HG03280 (cell line): ENCODE results near the gene MCEMP1.
"Not testable (repeated sequence)": the region's sequence is repeated elsewhere in the genome, so short reads cannot be mapped to it uniquely, and the experiment has no call there.

Experiments
- ATAC-seq: cut with Tn5 transposase; IDR thresholded peaks from one replicate; pipeline ENCODE4 v1.9.1; 2021; ENCODE audit warnings: mild to moderate bottlenecking, moderate library complexity; ENCODE audit not compliant: unreplicated experiment

MCEMP1 gene

DNA sequence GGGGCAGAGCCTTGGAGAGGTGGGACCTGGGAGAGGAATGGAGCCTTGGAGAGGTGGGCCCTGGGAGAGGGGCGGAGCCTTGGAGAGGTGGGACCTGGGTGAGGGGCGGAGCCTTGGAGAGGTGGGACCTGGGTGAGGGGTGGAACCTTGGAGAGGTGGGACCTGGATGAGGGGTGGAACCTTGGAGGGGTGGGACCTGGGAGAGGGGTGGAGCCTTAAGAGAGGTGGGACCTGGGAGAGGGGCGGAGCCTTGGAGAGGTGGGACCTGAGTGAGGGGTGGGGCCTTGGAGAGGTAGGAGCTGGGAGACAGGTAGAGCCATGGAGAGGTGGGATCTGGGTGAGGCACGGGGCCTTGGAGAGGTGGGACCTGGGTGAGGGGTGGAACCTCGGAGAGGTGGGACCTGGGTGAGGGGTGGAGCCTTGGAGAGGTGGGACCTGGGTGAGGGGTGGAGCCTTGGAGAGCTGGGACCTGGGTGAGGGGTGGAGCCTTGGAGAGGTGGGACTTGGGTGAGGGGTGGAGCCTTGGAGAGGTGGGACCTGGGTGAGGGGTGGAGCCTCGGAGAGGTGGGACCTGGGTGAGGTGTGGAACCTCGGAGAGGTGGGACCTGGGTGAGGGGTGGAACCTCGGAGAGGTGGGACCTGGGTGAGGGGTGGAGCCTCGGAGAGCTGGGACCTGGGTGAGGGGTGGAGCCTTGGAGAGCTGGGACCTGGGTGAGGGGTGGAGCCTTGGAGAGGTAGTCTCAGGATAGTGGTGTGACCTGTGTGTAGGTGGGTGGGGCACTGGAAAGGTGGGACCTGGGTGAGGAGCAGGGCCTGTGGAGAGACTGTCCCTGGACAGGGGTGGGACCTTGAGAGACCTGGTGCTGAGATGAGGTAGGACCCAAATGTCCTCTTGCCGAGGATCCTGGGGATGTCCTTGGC lies 33.0 kb upstream of the MCEMP1 start:
- not testable (repeated sequence) for ATAC-seq

DNA sequence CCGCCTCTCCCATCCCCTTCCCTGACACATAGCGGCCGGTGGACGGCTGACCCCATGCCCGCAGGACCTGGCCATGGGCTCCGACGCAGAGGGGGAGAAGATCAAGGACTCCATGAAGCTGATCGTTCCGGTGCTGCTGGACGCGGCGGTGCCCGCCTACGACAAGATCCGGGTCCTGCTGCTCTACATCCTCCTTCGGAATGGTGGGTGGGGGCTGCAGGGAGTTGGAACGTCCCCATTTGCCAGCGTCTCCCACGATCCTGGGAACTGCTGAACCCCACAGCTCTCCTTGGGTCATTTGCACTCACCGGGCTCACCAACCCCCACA lies 32.4 kb upstream of the MCEMP1 start:
- no peak for ATAC-seq

DNA sequence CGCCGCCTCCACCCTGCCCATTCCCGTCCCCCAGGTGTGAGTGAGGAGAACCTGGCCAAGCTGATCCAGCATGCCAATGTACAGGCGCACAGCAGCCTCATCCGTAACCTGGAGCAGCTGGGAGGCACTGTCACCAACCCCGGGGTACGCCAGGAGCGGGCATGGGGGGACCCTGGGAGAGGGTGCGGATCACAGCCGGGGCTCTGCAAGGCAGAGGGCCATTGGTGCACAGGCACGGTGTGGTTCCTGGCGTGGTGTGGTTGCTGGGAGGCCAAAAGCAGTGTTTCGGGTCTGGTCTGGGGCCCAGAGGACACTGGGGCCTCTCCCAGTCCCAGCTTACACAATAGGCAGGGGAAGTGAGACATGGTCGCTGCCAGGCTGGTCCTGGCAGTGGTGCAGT lies 31.7 kb upstream of the MCEMP1 start:
- ATAC-seq, result no peak

DNA sequence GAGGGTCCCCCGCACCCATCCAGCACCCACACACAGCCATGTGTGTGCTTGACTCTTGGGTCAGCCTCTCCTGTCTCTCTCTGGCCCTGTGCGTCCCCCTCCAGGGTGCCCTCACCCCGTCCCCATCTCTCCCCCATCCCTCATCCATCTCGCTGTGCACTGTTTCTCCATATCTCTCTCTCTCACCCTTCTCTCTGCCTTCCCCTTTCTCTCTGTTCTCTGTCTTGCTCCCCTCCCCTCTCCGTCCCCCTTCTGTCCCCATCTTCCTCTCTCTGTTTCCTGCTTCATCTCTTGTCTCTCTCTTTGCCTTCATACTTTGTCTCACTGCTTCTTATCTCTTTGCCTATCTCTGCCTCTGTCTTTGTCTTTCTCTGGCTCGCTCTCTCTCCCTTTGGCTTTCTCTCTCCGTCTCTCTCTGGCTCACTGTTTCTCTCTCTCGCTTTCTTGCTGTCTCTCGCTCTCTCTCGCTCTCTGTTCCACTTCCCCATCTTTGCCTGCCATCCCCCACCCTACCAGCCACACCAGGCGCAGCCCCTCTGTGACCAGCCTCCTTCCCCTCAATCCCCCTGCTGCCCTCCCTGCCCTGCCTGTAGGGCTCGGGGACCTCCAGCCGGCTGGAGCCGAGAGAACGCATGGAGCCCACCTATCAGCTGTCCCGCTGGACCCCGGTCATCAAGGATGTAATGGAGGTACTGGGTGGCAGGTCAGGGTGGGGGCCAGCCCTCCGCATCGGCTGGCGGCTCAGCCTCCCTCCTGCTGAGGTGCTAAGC lies 31.0 kb upstream of the MCEMP1 start:
- ATAC-seq, result no peak

DNA sequence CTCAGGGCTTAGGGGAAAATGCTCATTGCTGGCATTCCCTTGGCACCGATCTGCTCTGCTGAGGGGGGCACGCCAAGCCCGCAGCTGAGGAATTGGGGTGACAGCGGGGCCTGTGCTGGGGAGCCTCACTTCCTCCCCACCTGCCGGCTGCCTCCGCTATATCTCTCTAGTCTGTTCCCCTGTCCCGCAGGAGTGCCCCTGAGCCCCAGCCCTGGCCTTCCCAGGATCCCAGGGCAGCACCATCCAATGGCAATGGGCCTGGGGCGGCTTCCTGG lies 30.5 kb upstream of the MCEMP1 start:
- no peak for ATAC-seq

GRCh38 chr19:7647156-7647555 lies 29.7 kb upstream of the MCEMP1 start:
- no peak for ATAC-seq

DNA sequence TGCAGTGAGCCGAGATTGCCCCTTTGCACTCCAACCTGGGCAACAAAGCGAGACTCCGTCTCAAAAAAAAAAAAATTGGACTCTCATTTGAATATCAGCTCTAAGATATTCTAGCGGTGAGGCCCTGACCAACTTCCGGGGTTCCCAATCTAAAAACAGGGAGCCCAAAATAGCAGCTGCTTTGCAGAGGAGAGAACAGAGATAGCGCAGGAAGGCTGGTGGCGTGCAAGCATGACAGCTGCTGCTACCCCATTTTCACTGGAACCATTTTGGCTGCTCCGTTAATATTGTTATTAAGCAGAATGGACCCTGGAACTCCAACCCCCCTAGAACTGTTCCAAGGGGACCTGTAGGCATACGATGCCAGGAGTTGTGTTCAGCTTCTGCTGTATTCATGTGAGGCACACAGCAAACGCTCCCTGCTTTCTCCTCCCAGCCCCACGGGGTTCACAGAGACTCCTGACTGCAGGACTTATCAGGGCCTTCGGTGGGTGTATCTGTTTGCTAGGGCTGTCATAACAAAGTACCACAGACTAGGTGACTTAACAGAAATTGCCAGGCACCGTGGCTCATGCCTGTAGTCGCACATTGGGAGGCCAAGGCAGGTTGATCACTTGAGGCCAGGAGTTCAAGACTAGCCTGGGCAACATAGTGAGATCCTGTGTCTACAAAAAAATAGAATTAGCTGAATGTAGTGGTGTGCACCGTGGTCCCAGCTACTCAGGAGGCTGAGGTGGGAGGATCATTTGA lies 28.4 kb upstream of the MCEMP1 start:
- no peak for ATAC-seq

DNA sequence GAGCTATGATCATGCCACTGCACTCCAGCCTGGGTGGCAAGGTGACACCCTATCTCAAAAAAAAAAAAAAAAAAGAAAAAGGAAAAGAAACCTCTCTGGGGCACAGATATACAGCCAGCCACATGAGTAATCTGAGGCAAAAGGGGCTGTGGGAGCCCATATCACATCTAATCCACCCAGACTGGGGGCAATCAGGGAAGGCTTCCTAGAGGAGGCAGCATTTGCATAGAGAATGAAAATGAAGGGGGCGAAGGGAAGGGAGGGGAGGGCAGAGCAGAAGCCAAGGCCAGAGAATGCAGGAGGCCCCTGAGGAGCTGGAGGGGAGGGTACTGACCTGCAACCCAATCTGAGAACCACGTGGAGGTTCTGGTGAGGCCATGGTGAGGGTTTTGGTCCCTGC lies 26.7 kb upstream of the MCEMP1 start:
- no peak for ATAC-seq

GRCh38 chr19:7652061-7652641 lies 24.7 kb upstream of the MCEMP1 start:
- ATAC-seq, result no peak

DNA sequence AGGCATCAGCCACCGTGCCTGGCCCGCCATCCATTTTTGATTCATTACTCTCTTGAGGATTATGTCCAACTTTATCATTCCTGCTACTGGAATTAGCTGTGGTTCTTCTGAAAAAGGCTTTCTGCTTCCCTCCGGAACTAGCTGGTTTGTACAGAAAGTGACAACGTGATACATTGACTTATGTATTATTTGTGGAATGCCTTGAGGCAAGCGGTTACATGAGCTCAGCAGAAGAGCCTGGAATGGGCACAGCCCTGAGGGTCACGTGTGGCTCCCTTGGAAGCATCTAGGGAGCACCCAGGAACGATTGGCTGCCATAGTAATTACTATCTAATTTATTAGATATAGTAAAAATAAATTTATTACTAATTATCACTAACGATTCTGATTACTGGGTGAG lies 22.5 kb upstream of the MCEMP1 start:
- ATAC-seq, result no peak

GRCh38 chr19:7655581-7655980 lies 21.3 kb upstream of the MCEMP1 start:
- no peak for ATAC-seq

GRCh38 chr19:7657131-7657751 lies 19.6 kb upstream of the MCEMP1 start:
- no peak for ATAC-seq

DNA sequence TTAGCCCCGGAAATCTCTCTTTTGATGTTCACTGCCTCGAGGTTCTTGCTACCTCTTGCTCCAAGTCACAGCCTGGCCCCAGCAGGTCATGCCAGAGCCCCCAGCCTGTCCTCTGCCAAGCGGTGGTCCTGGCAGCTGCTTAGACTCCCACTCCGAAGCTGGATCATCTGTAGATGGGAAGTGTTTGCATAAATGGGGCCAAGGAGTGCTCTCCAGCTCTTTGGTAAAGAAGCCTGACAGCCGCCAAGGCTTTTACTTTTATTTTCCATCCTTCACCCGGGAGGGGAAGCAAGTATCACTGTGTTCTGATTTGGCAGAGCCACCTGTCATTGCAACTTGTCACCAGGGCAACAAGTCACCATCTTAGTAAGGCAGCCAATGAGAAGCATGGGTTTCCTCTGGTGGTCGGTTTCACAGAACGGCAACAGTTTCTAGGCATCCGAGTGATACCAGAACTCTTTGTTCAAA lies 18.6 kb upstream of the MCEMP1 start:
- ATAC-seq, result peak; percentile 86

DNA sequence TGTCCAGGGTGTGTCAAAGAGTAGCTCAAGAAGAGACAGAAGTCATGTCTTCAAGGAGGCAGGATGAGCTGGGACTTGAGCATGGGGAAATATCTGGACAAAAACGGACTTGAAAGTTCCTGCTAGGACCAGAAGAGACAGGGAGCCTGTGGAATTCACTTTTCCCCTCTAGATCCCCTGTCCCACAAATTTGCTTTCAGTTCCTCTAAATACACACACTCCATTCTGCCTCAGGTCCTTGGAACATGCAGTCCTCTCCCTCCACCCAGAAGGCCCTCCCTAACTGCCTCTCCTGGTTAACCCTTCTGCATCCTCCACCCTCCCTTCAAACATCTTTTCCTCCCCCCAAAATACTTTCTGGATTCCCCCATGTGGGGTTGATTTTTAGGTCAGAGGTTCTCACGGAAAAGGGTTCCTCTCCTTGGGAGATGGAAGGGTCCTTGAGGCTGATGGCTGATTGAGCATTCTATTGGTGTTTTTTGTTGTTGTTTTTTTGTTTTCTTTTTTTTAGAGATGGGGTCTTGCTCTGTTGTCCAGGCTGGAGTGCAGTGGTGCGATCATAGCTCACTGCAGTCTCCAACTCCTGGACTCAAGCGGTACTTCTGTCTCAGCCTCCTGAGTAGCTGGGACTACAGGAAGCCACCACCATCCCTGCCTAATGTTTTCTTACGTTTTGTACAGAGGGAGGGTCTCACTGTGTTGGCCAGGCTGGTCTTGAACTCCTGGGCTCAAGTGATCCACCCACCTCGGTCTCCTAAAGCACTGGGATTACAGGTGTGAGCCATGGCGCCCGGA lies 14.9 kb upstream of the MCEMP1 start:
- ATAC-seq, result no peak

- ATAC-seq, result no peak
These were observed 14.2 kb upstream of the MCEMP1 start for GRCh38 chr19:7662657-7663056.

- no peak for ATAC-seq
These were observed 13.2 kb upstream of the MCEMP1 start for GRCh38 chr19:7663706-7664105.

DNA sequence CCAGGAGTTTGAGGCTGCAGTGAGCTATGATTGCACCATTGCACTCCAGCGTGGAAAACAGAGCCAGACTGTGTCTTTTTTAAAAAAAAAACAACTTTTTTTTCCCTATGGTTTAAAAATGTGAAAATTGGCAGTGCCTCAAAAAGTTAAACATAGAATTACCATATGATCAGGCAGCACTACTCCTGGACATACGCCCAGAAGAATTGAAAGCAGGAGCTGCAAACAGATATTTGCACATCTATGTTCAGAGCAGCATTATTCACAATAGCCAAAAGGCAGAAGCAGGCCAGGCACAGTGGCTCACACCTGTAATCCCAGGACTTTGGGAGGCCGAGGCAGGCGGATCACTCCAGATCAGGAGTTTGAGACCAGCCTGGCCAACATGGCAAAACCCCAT lies 11.8 kb upstream of the MCEMP1 start:
- ATAC-seq, result no peak

GRCh38 chr19:7668842-7669241 lies 8.0 kb upstream of the MCEMP1 start, which contains the start of gene RETN:
TSS of gene RETN (plus strand) at chr19:7669049. CDS start at chr19:7669327, 278 bp downstream.
- no peak for ATAC-seq

- ATAC-seq, result no peak
These were observed 7.2 kb upstream of the MCEMP1 start for GRCh38 chr19:7669641-7670040.
